Heart left ventricle (tissue), 16 donors: ENCODE results near the gene DNAH1. TPM values are rescaled to one million over a fixed set of nuclear protein-coding genes. Genes with fewer than 3 reads are reported as not detected.
A peak's percentile ranks its signal among the peaks of the same experiment; 100 is the strongest.

Source experiments
- ATAC-seq, 4 donors: fragments of 200-7000 bp; cut with Tn5 transposase; one replicate each; pipeline ENCODE4 v1.9.1; 2020 to 2022; ENCODE audit warnings: moderate library complexity in 4 of 4, mild to moderate bottlenecking in 3 of 4, moderate number of reproducible peaks in 1 of 4
- DNase-seq, 5 donors: peaks; one replicate each; pipeline ENCODE4 v3.0.0-alpha.2; 2020
- H3K27ac ChIP-seq, 12 donors: fragments of 200-600 bp; sonication (generic) in 4 of 12; one replicate each; pipeline versions ENCODE4 v1.5.0 to v1.8.0; 2016 to 2022; ENCODE audit warnings: mild to moderate bottlenecking in 2 of 12
- H3K27me3 ChIP-seq, 9 donors: fragments of 200-600 bp; sonication (generic) in 2 of 9; one replicate each; pipeline versions ENCODE4 v1.5.1 to v1.8.0; 2016 to 2022; ENCODE audit warnings: mild to moderate bottlenecking in 3 of 9
- H3K36me3 ChIP-seq, 9 donors: fragments of 200-600 bp; sonication (generic) in 2 of 9; one replicate each; pipeline versions ENCODE4 v1.5.0 to v1.8.0; 2018 to 2022; ENCODE audit warnings: mild to moderate bottlenecking in 2 of 9
- H3K4me1 ChIP-seq, 12 donors: fragments of 200-600 bp; sonication (generic) in 4 of 12; one replicate each; pipeline versions ENCODE4 v1.5.0 to v1.8.0; 2016 to 2022; ENCODE audit warnings: mild to moderate bottlenecking in 3 of 12
- H3K4me3 ChIP-seq, 12 donors: fragments of 200-600 bp; sonication (generic) in 4 of 12; one replicate each; pipeline versions ENCODE4 v1.5.0 to v1.8.0; 2017 to 2022; ENCODE audit warnings: mild to moderate bottlenecking in 9 of 12, moderate library complexity in 4 of 12
- H3K9me3 ChIP-seq, 12 donors: fragments of 200-600 bp; sonication (generic) in 4 of 12; one replicate each; pipeline versions ENCODE4 v1.5.0 to v1.8.0; 2016 to 2022; ENCODE audit warnings: mild to moderate bottlenecking in 1 of 12
- CTCF ChIP-seq, 12 donors: fragments of 200-600 bp; sonication (generic) in 4 of 12; IDR thresholded peaks; one replicate each; pipeline versions ENCODE4 v1.5.0 to v1.8.0; 2018 to 2022; ENCODE audit warnings: antibody characterized with exemption in 12 of 12, mild to moderate bottlenecking in 5 of 12
- POLR2A ChIP-seq, 2 donors: fragments of 450-650 bp; IDR thresholded peaks; one replicate each; pipeline ENCODE4 v1.6.1; 2017; ENCODE audit warnings: antibody characterized with exemption in 2 of 2, mild to moderate bottlenecking in 2 of 2, moderate library complexity in 2 of 2
- WGBS, 4 donors: extraction: QIAGEN DNeasy Blood & Tissue Kit in 2 of 4; methylation state at CpG; one replicate each; pipeline versions ENCODE4 v1.1.5 to v1.1.7; 2013 to 2018; 5-methylcytosine and 5-hydroxymethylcytosine counted together
- intact Hi-C, 10 donors: fragments of 100-400 bp; cut with DNase I; formaldehyde crosslinking; loops; one replicate each; pipeline versions ENCODE4 v1.11.1 to v1.14.2; 2022
- polyA plus RNA-seq, 2 donors: library from polyadenylated mRNA; stranded (reverse); fragments of 200-250 nt; gene quantifications; one replicate each; pipeline ENCODE4 v1.2.3, GENCODE V29; 2013
- total RNA-seq, 9 donors: library from RNA; depleted of rRNA in 2 of 9; stranded (reverse); fragments of >200 nt in 2 of 9; fragmentation: NEBNext Ultra II Directional in 3 of 9; extraction: Animal tissue kit (Norgen Biotek cat#: 25700) in 3 of 9; gene quantifications; one replicate each; pipeline versions ENCODE4 v1.1.0 to v1.2.4, GENCODE V29; 2016 to 2023
- donor health status: ischemic (EF 13 %, LVEDD 7.1; RV severe dilation, severe dysfunction).
- donor health status: healthy with polysubstance abuse.
- donor health status: DM: no; HTN: yes; CAD: no.
- donor health status: DM: no; HTN: no; CAD: no.
- donor health status: ischemic (EF 25% LVEDD 6.9; RV normal size, moderate dysfunction).
- donor health status: ischemic (EF 25% LVEDD 5.7; RV mildly dilated, moderate dysfunction).
- donor health status: healthy.
- donor health status: DM: yes; HTN: yes; CAD: no.
- donor health status: ischemic (EF 35%, LVEDD 5.7; RV mildly dilated, moderate dysfunction).
- donor health status: nonischemic (EF 11% LVEDD 7.7; RV severe dilation, severe dysfunction).
- donor health status: DM: yes; HTN: yes; CAD: no.
- donor health status: PGD.
- donor health status: ischemic (EF 29% LVEDD 5.4; RV normal size, mild dysfunction).
- donor health status: nonischemic (EF 23%, LVEDD 6.1; RV moderate dilation, normal function).

DNAH1 gene
- total and polyA plus RNA-seq, 11 donors, result 0.95 to 6.6 (median 2.8) TPM

- ATAC-seq (no peak), DNase-seq (no peak)
- peaks cover 0 to 38% (median 15%) of the 10 kb centered on the region in 12 donors for H3K4me1 ChIP-seq
- intact Hi-C loops, result no loop called here
- H3K36me3 ChIP-seq, result peaks cover 0 to 8% (median 0%) of the 10 kb centered on the region in 9 donors
- H3K27me3 ChIP-seq, result no peaks in the 10 kb centered on the region
- no peak overlapping the region for H3K4me3 ChIP-seq
- H3K27ac ChIP-seq, result peak overlapping the region in 7 of 12 donors; percentile 24 to 78 (median 38)
- H3K9me3 ChIP-seq, result no peaks in the 10 kb centered on the region
- WGBS, 4 donors, result 85 to 89% (median 86%) methylated on average over 2 of the region's 2 CpGs
- no peak for TF ChIP-seq POLR2A (IDR thresholded peaks at IDR 0.05)
- no peak for TF ChIP-seq CTCF (IDR thresholded peaks at IDR 0.05)
These were observed 2.8 kb upstream of the DNAH1 start for GRCh38 chr3:52313188-52313773.

GRCh38 chr3:52313774-52314188, 2.3 kb upstream of the DNAH1 start:
- no peaks in the 10 kb centered on the region for H3K27me3 ChIP-seq
- H3K36me3 ChIP-seq, result peaks cover 0 to 8% (median 0%) of the 10 kb centered on the region in 9 donors
- H3K9me3 ChIP-seq, result no peaks in the 10 kb centered on the region
- 50 to 75% (median 55%) methylated on average over 4 of the region's 4 CpGs for WGBS, 4 donors
- TF ChIP-seq POLR2A (IDR thresholded peaks at IDR 0.05) (no peak), CTCF (IDR thresholded peaks at IDR 0.05) (no peak)
- ATAC-seq, result peak in 3 of 4 donors; percentile 51 to 71 (median 63)
- peaks cover 0 to 38% (median 18%) of the 10 kb centered on the region in 12 donors for H3K4me1 ChIP-seq
- H3K27ac ChIP-seq, result peak overlapping the region in 9 of 12 donors; percentile 11 to 78 (median 38)
- DNase-seq, result peak in 1 of 5 donors; percentile 50
- intact Hi-C loops, result no loop called here
- H3K4me3 ChIP-seq, result no peak overlapping the region

- H3K4me3 ChIP-seq, result no peak overlapping the region
- no peaks in the 10 kb centered on the region for H3K9me3 ChIP-seq
- ATAC-seq, result no peak
- WGBS, 4 donors, result 88 to 100% (median 93%) methylated on average over 3 of the region's 3 CpGs
- H3K27me3 ChIP-seq, result no peaks in the 10 kb centered on the region
- TF ChIP-seq POLR2A (IDR thresholded peaks at IDR 0.05) (no peak), CTCF (IDR thresholded peaks at IDR 0.05) (no peak)
- peak overlapping the region in 2 of 12 donors; percentile 62 to 78 for H3K27ac ChIP-seq
- H3K36me3 ChIP-seq, result peaks cover 0 to 8% (median 0%) of the 10 kb centered on the region in 9 donors
- H3K4me1 ChIP-seq, result peaks cover 0 to 38% (median 18%) of the 10 kb centered on the region in 12 donors
- intact Hi-C loops, result no loop called here
- DNase-seq, result no peak
These were observed 1.6 kb upstream of the DNAH1 start for GRCh38 chr3:52314489-52314888.

GRCh38 chr3:52315006-52315405, 1.1 kb upstream of the DNAH1 start:
- Histone ChIP-seq H3K4me1 (peaks cover 0 to 38% (median 18%) of the 10 kb centered on the region in 12 donors), H3K27me3 (no peaks in the 10 kb centered on the region), H3K27ac (no peak overlapping the region), H3K4me3 (no peak overlapping the region), H3K9me3 (no peaks in the 10 kb centered on the region), H3K36me3 (peaks cover 0 to 3% (median 0%) of the 10 kb centered on the region in 9 donors)
- ATAC-seq (no peak), DNase-seq (peak in 2 of 5 donors; percentile 20 to 36)
- intact Hi-C loops, result no loop called here
- WGBS, 4 donors, result 92 to 97% (median 94%) methylated on average over 6 of the region's 6 CpGs
- TF ChIP-seq CTCF (IDR thresholded peaks at IDR 0.05), result no peak
- no peak for TF ChIP-seq POLR2A (IDR thresholded peaks at IDR 0.05)
